NCI-H2107 treated with DMSO at 0.1 percent for 48 hours (cell line): ENCODE measurements around the gene RNU4-1.

Experiments used
- DNase-seq: peaks from one replicate; lab custom pipeline; 2025; ENCODE audit not compliant: unreplicated experiment; lab: John Stamatoyannopoulos, UW

Gene RNU4-1

GRCh38 chr12:120290609-120291305, 2.3 kb downstream of the RNU4-1 start:
- DNase-seq, result peak; percentile 14

- no peak for DNase-seq
These were observed 5.5 kb downstream of the RNU4-1 start for GRCh38 chr12:120287491-120287890.

GRCh38 chr12:120286768-120287490, 6.1 kb downstream of the RNU4-1 start:
- no peak for DNase-seq

GRCh38 chr12:120284381-120284780, 8.7 kb downstream of the RNU4-1 start:
- DNase-seq, result no peak

GRCh38 chr12:120283318-120283717, 9.7 kb downstream of the RNU4-1 start:
- DNase-seq, result no peak

GRCh38 chr12:120278137-120279069, 14.6 kb downstream of the RNU4-1 start:
- no peak for DNase-seq

GRCh38 chr12:120276734-120277133, 16.3 kb downstream of the RNU4-1 start:
- no peak for DNase-seq

GRCh38 chr12:120267736-120268135, 25.3 kb downstream of the RNU4-1 start:
- no peak for DNase-seq

- DNase-seq, result no peak
These were observed 26.7 kb downstream of the RNU4-1 start for GRCh38 chr12:120266180-120266870.

- peak; percentile 28 for DNase-seq
These were observed 27.4 kb downstream of the RNU4-1 start, which contains the start of gene PXN for GRCh38 chr12:120265473-120266179. TSS of gene PXN (minus strand) at chr12:120265730. CDS start at chr12:120265629, 101 bp downstream.

- no peak for DNase-seq
These were observed 28.0 kb downstream of the RNU4-1 start for GRCh38 chr12:120264904-120265472.

GRCh38 chr12:120264086-120264903, 28.7 kb downstream of the RNU4-1 start:
- DNase-seq, result no peak

- no peak for DNase-seq
These were observed 29.3 kb downstream of the RNU4-1 start for GRCh38 chr12:120263748-120264085.

- no peak for DNase-seq
These were observed 29.9 kb downstream of the RNU4-1 start for GRCh38 chr12:120262852-120263747.

- no peak for DNase-seq
These were observed 30.8 kb downstream of the RNU4-1 start for GRCh38 chr12:120261951-120262851.

GRCh38 chr12:120260607-120261006, 32.4 kb downstream of the RNU4-1 start:
- DNase-seq, result no peak
